Right lobe of liver (tissue), 4 donors: Measurements from ENCODE around the gene LY6G6F.

ENCODE experiments used
- POLR2A ChIP-seq: fragments of 450-650 bp; IDR thresholded peaks from one replicate; pipeline ENCODE4 v1.6.1; 2017; ENCODE audit warnings: antibody characterized with exemption, mild to moderate bottlenecking
- TF ChIP-seq, protein P1 (sequence below), 4 donors: fragments of 200-600 bp in 3 of 4; fragments of 450-650 bp in 1 of 4; IDR thresholded peaks; one replicate each; pipeline versions ENCODE4 v1.5.1 to v1.8.0; 2016 to 2022; ENCODE audit warnings: antibody characterized with exemption in 4 of 4, mild to moderate bottlenecking in 2 of 4
- donor health status: DM: no; HTN: no; CAD: no.
- donor health status: DM: no; HTN: no; CAD: no.
- donor health status: DM: no; HTN: yes; CAD: no.

DNA sequence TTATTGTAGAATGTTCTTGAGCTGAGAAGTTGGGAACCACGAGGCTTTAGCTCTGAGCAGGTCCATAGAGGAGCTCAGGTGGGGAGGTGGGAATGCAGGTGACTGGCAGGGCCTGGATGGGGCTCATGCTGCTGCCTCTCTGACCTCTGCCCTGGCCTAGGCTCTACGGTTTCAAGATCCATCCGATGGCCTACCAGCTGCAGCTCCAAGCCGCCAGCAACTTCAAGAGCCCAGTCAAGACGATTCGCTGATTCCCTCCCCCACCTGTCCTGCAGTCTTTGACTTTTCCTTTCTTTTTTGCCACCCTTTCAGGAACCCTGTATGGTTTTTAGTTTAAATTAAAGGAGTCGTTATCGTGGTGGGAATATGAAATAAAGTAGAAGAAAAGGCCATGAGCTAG lies 37.0 kb upstream of the LY6G6F start, which contains the start of gene LY6G5B:
- TF ChIP-seq, protein P1, sequence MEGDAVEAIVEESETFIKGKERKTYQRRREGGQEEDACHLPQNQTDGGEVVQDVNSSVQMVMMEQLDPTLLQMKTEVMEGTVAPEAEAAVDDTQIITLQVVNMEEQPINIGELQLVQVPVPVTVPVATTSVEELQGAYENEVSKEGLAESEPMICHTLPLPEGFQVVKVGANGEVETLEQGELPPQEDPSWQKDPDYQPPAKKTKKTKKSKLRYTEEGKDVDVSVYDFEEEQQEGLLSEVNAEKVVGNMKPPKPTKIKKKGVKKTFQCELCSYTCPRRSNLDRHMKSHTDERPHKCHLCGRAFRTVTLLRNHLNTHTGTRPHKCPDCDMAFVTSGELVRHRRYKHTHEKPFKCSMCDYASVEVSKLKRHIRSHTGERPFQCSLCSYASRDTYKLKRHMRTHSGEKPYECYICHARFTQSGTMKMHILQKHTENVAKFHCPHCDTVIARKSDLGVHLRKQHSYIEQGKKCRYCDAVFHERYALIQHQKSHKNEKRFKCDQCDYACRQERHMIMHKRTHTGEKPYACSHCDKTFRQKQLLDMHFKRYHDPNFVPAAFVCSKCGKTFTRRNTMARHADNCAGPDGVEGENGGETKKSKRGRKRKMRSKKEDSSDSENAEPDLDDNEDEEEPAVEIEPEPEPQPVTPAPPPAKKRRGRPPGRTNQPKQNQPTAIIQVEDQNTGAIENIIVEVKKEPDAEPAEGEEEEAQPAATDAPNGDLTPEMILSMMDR (IDR thresholded peaks at IDR 0.05) = no peak
- no peak for TF ChIP-seq POLR2A
